ENCODE results near the gene TUBGCP2.
A peak's percentile ranks its signal among the peaks of the same experiment; 100 is the strongest.
"Not testable (repeated sequence)": the region's sequence is repeated elsewhere in the genome, so short reads cannot be mapped to it uniquely, and the experiment has no call there.

TUBGCP2 gene

DNA sequence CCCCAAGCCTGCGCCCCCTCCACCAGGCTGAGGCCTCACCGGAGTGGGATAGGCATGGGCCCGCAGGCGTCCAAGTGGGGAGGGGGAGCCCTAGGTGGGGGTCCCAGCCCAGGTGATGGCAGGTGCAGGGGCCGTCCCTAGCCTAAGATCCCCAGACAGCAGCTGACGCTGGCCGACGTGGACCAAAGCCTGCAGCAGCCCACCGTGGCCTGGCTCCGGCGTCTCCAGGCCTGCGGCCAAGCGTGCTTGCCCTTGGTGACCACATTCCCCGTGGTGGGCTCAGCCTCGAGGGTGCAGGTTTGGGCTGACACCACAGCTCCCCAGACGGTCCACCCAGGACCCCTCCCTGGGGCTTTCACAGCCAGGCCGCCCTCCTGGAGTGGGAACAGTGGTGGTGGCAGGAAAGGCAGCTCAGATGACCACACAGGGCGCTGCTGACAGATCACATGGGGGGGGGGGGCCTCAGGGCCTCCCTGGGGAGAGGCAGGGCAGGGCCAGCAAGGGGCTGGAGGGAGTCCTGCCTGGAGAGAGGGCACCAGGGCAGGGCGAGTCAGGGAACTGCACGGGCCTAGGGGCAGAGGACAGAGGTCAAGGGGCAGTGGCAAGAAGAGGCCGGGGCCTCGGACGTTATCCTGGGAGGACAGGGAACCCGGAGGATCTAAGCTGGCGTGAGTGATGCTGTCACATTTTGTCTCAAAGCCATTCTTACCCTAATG lies 31.2 kb downstream of the TUBGCP2 start:
- DNase-seq = no peak

DNA sequence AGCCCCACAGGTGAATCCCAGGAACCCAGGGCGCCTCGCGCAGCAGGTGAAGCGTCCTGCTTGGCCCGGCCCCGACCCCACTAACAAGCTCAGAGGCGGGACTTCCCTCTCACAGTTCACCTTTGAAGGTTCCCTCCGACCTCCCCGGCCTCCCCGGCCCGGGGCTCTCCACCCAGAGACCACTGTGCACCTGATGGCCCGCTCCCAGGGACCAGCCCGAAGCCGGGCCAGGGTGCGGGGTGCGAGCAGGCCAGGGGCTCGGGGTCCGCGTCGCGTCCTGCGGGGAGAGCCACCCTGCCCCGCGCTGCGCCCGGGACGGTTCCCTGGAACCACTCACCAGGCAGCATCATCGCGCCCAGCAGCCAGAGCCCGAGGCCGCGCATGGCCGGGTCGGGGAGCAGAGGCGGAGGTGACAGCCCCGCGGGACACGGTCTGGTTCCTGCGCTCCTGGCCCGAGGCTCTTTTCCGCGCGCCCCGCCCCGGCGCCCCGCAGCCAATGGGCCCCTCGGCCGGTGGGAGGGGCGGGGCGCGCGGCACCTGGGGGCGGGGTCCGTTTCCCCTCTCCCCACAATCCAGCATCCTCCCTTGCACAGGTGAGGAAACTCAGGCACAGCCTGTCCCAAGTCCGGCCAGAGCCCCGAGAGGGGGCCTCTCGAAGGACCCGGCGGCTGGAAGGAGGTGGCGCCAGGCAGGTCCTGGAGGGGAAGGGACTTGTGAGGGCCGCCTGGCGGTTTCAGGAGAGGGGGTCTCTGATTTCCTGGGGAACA lies 32.1 kb downstream of the TUBGCP2 start, which contains the start of gene ADAM8:
Gene ADAM8, minus strand, starts transcription at position 434 of the 767 bp plus-strand sequence. Its CDS starts 51 bp downstream, at position 383.
- no peak for DNase-seq

DNA sequence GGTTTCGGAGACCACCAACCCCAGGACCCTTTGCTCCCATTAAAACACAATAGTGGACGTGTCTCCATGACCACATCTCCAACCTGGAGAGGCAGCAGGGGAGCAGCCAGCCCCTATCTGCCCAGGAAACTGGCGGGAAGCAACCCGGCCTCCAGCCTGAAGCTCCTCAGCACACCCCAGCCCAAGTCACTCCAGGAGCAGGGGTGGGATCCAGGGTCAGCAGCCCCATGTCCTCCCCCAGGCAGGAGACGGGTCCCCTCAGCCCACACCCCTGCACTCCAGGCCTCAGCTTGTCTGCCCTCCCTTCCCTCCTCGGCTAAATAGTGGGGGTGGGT lies 32.6 kb downstream of the TUBGCP2 start:
- DNase-seq = no peak

DNA sequence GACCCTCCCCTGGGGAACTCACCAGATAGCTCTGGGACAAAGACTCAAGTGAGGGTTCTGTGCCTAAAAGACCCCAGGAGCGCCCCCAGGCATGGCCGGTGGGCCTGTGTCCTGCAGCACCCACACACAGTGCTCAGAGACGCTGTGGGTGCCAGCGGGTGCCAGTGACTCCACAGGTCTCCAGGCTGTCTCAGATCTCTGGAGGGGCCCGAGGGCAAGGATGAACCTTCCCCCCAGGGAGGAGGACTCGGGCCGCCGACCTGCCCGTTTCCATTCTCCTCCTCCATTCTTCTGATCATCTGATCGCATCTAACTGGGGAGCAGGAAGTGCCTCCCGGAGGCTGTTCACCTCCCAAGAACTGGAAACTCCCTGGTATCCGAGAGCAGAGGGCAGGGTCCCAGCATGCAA lies 33.0 kb downstream of the TUBGCP2 start:
- DNase-seq = no peak

DNA sequence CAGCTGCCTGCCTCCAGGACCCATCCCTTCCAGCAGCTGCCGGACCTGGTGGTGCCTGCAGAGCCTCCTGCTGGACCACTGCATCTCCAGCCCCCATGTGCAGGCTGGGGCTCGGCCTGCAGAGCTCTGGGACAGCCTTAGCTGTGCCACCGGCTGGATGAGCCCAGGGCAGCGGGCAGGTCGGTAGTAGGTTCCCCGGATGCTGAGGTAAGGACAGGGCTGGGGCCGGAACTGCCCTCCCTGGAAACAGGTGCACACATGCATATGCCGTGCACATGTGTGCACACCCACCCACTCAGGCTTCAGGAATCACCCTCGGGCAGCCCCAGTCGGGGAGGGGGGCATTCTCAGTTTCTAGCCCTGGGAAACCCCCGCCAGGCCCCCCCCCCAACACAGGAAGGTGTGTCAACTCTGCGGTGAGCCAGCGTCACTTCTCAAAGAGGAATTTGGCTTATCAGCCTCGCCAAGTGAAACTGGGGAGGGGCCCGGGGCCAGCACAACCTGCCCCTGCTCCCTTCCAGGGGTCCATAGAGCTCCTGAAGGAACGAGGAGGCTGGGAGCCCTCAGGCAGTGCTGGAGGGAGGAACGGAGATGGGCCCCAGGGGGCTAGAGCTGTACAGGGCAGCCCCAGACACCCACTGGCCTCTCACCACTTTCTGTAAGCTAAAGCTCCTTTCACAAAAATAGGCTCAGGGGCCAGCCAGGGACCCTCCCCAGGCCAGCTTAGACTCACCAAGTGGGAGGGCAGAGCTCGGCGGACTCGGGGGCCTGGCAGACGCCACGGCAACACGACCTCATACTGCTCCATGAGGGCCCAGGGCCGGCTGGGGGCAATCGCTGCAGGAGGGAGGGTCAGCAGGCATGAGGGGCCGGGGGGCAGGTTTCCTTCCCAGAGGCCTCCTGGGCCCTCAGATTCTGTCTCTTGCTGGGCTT lies 33.7 kb downstream of the TUBGCP2 start:
- no peak for DNase-seq

DNA sequence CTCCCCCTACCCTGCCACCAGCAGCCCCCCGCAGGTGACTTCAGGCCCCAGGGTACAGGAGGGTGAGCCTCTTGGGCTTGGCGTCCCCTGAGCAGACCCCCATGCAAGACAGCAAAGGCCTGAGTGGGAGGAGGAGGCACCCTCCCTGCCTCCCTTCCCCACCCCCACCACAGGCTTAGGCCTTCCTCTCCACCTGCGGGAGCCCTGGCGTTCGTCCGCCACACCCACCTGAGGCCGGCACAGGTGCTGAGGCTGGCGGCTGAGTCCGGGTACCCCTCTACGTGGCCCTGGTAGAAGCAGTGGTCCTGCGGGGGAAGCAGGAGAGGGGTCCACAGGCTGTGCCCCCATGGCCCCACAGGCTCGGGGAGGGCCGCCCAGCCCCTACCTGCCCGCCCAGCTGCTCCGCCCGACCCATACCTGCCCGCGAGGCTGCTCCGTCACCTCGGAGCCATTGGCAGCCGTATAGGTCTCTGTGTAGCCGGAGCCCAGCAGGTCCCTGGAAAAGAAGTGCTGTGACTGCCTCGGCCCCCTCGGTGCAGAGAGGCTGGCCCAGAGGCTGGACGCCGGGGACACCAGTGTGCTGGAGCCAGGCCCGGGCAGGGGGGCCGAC lies 35.0 kb downstream of the TUBGCP2 start:
- DNase-seq = no peak

DNA sequence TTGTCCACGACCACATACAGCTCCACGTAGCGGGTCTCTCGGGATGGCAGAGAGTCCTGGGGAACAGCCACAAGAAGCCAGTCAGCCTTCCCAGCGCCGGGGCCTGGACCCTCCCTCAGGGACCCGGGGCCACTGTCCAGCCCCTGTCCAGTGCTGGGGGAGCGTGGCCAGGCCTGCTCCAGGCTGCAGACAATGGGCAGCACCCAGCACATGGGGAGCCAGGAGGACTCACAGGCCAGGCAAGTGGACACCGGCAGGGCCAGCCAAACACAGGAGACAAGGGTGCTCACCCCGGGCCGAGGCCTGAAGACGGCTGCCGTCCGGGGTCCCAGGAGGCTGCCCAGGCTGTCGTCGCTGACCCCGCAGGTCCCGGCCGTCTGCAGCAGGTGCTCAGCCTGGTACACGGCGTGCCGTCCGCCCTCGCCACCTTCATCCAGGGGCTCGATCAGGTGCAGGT lies 35.7 kb downstream of the TUBGCP2 start:
- DNase-seq = no peak

DNA sequence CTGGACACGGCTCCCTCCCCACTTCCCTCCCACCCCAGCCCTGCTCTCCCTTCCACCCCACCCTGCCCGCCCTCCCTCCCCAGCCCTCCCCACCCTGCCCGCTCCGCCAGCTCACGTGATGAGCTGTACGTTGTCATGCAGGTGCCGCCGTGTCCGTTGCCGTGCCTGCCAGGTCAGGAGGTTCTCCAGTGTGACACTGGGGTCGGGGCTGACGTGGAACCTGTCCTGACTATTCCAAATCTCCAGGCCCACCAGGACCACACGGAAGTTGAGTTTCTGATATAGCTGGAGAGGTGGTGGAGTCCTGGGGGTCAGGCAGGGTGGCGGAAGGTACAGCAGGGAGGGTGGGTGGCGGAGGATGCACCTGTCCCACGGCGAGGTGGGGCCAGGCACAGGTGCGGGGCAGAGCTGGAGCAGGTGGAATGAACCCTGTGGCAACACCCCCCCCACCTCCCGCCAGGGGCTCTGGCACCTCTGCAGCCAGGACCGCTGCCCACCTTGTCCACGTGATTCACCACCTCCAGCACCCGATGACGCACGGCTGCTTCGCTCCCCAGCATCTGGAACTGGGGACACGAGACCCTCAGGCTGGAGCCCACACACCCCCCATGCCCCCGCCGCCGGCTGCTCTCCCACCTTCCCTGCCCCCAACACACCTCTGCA lies 36.2 kb downstream of the TUBGCP2 start:
- no peak for DNase-seq

DNA sequence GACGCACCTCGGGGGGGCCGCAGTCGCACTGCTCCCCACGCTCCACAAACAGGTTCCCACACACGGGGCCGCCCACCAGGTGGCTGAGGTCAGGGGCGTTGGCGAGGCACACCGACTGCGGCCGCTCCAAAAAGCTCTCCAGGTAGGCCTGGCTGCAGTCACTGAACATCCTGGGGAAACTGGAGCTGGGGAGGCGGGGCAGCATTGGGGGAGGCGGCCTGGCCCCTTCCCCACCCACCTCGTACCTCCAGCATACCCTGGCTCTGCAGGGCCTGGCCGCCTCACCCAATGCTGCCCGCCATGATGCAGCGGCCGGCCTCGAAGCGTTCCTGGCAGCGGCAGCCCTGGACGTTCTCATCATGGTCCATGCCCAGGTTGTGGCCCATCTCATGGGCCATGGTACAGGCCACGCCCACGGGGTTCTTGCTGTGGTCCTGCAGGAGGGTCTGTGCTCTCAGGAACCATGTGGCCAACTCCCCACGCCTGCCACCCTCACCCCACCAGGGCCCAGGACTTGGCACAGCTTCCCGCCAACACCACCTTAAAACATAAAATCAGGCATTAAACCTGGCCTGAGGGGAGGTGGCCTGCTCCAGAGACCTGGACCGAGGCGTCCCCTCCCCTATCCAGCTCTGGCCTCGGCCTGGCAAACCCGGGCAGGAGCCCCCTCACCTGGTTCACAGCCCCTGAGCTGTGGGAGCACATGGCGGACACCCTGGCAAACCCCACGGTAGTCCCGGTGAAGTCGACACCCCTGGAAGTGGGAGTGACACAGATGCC lies 37.0 kb downstream of the TUBGCP2 start:
- DNase-seq = no peak

DNA sequence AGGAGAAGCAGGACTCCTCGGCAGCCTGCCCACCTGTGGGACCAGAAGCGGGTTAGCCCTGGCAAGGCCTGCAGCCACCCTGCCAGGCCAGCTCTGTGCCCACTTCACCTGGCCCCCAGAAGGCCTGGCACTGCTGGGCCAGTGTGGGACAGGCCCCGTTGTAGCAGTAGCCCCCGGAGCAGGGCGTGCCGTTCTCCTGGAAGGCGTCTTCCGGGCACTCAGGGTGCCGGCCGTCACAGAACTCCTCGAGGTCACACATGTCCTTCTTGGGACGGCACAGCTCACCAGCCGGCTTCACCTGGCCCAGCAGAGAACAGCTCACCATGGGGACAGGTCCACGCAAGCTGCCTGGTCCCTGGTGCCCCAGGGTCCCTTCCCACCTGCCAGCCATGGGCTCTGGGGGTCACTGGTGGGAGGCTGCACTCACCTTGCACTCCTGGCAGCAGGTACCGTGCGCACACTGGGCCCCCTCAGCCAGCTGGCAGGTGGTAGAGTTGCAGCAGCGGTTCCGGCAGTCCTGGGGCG lies 37.8 kb downstream of the TUBGCP2 start:
- no peak for DNase-seq

DNA sequence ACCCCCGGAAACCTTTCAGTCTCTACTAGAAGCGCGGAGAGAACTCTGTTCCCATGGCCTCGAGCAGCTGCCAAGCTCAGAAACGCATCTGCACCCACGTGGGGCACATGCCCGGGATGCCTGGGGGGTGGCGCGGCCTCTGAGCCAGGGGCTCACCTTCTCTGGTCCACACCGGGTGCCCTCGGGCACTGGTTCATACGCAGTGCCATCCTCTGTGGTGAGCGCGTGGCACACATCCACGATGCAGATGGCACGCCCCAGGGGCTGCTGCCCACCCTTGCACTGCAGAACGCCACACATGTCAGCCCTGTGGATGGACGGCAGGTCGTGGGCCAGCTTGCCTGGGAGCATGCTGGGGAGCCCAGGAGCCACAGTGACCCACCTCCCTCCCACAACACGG lies 38.5 kb downstream of the TUBGCP2 start:
- DNase-seq = no peak

DNA sequence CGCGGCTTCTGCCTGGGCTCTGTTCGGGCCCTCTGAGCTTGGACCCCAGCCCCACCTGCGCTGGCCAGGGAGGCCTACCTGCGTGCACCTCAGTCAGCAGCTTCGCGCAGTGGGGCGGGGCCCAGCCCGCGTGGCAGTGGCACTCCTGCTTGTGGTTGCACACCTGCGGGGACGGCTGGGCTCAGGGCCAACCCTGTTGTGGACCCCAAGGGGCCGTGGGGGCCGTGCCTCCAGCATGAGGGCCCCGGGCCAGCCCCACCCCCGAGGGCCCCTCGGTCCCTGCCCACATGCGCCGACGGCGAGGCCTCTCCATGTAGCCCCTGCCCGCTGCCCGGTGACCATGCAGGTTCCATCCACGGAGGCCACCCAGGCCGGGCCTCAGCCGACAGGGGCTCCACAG lies 39.3 kb downstream of the TUBGCP2 start:
- no peak for DNase-seq

DNA sequence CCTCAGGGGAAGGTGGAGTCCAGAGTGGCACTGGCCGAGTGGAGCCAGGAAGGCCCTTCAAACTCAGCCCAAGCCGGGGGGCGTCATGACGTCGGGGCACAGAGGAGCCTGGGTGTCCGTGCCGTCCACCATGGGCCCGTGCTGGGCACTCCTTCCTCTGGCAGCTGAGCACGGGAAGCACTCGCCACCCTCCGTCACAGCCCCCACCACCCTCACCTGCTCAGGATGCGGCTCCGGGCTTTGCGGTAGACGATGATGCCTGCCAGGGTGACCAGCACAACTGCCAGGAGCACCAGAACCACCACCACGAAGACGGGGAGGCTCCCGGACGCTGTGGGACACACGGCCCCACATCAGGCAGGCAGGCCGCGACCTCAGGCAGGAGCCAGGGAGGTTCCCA lies 40.1 kb downstream of the TUBGCP2 start:
- no peak for DNase-seq

DNA sequence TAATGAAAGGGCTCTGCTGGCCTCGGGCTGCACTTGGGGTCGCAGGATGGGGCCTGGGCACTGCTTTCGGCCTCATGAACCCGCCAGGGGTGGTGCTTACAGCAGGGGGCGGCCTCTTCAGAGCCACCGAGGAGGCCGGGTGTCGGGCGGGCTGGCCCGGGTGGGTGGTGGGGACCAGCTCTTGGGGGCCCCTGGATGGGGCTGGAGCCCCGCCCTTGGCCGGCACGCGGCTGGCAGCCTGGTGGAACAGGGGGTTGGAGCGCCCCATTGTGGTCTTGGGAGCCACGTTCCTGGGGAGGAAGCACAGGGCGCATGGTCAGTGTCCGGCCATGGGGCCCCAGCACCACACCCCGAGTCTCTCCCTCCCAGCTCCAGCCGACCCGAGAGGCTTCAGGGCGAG lies 40.8 kb downstream of the TUBGCP2 start:
- no peak for DNase-seq

DNA sequence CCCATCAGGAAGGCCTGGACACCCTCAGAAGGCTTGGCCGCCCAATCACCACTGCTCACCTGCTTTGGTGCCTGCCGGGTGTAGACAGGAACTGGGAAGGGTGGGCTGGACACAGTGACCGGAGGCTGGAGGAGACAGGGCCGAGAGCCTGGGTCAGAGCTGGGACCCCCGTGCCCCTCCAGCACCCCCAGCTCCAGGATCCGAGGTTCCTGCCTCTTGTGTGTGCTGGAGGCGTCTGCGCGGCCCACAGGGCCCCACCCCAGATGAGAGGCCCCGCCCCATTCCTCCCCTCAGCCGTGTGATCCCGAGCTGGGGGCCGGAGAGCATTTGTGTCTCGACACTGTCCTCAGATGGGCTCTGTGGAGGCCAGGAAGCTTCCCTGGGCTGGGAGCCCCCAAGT lies 41.4 kb downstream of the TUBGCP2 start:
- DNase-seq = no peak

DNA sequence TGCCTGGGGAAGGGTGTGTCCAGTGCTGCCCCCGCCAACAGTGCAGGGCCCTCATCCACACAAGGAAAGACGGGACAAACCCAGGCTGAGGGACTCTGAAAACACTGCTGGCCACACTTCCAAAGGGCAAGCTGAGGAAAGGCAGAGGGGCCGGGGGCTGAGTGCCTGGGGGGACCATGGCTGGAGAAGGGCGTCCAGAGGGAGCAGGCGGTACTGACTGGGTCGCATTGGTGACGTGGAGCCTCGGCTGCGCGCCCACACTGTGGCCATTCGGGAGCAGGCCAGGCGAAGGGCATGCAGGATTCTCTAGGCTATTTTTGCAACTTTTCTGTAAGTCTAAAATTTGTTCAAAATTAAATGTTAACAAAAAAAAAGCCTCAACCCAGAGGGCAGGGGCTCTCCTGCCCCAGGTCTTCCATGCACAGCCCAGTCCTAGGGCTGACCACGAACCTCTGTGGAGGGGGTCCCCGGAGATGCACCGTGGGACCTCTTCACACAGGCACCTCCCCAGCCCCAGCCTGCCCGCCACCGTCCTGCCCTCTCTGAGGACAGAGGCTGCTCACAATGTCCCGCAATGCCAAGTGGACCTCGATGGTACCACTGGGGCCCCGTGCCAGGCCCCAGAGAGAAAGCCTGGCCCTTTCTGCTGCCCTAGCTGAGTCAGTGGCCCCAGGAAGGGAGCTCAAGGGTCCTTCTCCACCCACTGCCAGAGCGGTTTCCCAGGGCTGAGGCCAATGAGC lies 42.4 kb downstream of the TUBGCP2 start:
- no peak for DNase-seq

DNA sequence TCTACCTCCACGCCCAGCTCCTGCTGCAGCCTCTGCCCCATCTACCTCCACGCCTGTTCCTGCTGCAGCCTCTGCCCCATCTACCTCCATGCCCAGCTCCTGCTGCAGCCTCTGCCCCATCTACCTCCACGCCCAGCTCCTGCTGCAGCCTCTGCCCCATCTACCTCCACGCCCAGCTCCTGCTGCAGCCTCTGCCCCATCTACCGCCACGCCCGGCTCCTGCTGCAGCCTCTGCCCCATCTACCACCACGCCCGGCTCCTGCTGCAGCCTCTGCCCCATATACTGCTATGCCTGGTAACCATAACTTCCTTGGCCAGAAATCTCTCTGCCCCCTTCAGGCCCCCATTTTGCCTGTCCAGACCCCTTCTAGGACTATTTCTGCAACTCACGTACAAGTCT lies 43.6 kb downstream of the TUBGCP2 start:
- not testable (repeated sequence) for DNase-seq

DNA sequence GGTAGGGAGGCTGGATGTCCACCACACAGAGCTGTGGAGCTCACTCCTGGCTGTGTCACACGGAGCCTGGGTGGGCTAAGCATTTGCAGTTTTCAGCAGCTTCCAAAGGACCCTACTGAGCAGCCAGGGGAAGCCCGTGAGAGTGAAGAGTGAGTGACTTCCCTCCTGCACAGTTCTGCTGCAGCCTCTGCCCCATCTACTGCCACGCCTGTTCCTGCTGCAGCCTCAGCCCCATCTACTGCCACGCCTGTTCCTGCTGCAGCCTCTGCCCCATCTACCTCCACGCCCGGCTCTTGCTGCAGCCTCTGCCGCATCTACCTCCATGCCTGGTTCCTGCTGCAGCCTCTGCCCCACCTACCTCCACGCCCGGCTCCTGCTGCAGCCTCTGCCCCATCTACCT lies 44.2 kb downstream of the TUBGCP2 start:
- no peak for DNase-seq

DNA sequence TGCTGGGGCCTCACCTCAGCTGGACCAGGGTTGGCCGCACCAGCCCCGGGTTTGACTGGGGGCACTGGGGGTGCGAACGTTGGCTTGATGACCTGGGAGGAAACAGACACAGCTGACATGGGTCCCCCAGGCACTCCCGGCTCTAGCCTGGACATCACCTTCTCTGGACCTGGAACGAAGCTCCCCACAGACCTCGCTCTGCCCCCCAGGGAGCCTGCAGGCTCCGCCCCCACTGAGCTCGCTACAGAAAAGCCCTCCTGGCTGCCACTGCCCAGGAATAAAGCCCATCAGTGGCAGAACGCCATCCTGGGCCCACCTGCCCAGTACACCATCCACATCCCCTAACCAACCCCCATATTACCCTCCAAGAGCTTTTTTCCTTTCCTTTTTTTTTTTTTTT lies 45.0 kb downstream of the TUBGCP2 start:
- DNase-seq = no peak

DNA sequence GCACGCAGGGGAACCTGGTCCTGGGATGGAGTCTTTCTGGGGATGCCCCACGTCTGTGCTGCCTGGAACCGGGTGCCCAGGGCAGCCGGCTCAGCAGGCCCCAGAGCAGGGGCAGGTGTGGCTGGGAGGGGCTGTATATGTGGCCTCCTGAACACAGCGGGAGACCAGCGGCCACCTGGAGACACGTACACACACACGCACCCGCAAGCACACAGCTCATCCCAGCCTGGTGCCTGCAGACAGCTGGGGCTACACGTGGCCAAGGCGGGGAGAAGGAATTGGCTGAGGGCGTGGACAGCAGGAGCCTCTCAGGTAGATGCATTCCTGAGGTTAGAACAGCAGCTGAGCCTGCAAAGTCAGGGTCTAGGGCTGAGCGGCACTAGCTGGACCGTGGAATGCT lies 46.0 kb downstream of the TUBGCP2 start:
- peak; percentile 28 to 57 for DNase-seq
